SK-N-SH (cell line): ENCODE measurements around the gene PRKAG1. TPM values are rescaled to one million over a fixed set of nuclear protein-coding genes. Genes with fewer than 3 reads are reported as not detected.

Experiments
- CTCF ChIA-PET: fragments of 300-600, 350-600 bp; formaldehyde crosslinking; extraction: SDS; loops from one replicate; lab custom pipeline; 2021; lab: Yijun Ruan, JAX
- POLR2A ChIA-PET: fragments of 350-600 bp; sonication (Branson Sonifier 250); formaldehyde crosslinking; extraction: SDS; loops from one replicate; lab custom pipeline; 2020; ENCODE audit warnings: antibody characterized with exemption, inconsistent platforms; lab: Yijun Ruan, JAX
- DNase-seq: peaks from one replicate; pipeline ENCODE4 v3.0.0; 2012
- H2AFZ ChIP-seq: fragments of 200-600 bp; sonication (generic); 2 replicates; pipeline ENCODE4 v1.8.1; 2016; ENCODE audit warnings: antibody characterized with exemption, mild to moderate bottlenecking, low read depth
- H3F3A ChIP-seq: fragments of 200-600 bp; sonication (generic); replicated peaks from 2 replicates; pipeline ENCODE3; 2016; ENCODE audit warnings: antibody characterized with exemption, mild to moderate bottlenecking; ENCODE audit not compliant: insufficient read depth
- H3K27ac ChIP-seq, 2 experiments: fragments of 200-500 bp in 1 of 2; fragments of 200-600 bp in 1 of 2; sonication (Bioruptor generic) in 1 of 2; sonication (generic), shearing (Covaris generic) in 1 of 2; 2 replicates each; pipeline versions ENCODE4 v1.5.1 to v1.6.1; 2014 to 2016; ENCODE audit warnings: low read depth in 2 of 2, inconsistent platforms in 1 of 2, low read length in 1 of 2, mild to moderate bottlenecking in 1 of 2, mixed read lengths in 1 of 2
- H3K27me3 ChIP-seq: fragments of 200-600 bp; sonication (generic), shearing (Covaris generic); 2 replicates; pipeline ENCODE4 v1.6.1; 2016; ENCODE audit warnings: mixed run types; ENCODE audit not compliant: insufficient read depth
- H3K36me3 ChIP-seq, 2 experiments: fragments of 200-500 bp in 1 of 2; fragments of 200-600 bp in 1 of 2; sonication (Bioruptor generic) in 1 of 2; sonication (generic) in 1 of 2; replicated peaks in 1 of 2; 2 replicates each; pipeline versions ENCODE3 to v1.5.1; 2014 to 2016; ENCODE audit warnings: low read length in 1 of 2, mild to moderate bottlenecking in 1 of 2; ENCODE audit not compliant: insufficient read depth in 2 of 2, control insufficient read depth in 1 of 2
- H3K4me1 ChIP-seq, 2 experiments: fragments of 200-500 bp in 1 of 2; fragments of 200-600 bp in 1 of 2; sonication (Bioruptor generic) in 1 of 2; sonication (generic), shearing (Covaris generic) in 1 of 2; 2 replicates each; pipeline versions ENCODE4 v1.5.1 to v1.6.1; 2014 to 2016; ENCODE audit warnings: low read depth in 1 of 2, low read length in 1 of 2, mixed run types in 1 of 2; ENCODE audit not compliant: insufficient read depth in 2 of 2, control insufficient read depth in 1 of 2
- H3K4me2 ChIP-seq: fragments of 200-600 bp; sonication (generic), shearing (Covaris generic); 2 replicates; pipeline ENCODE4 v1.6.1; 2017; ENCODE audit warnings: mixed run types
- H3K4me3 ChIP-seq, 2 experiments: fragments of 200-500 bp in 1 of 2; fragments of 200-600 bp in 1 of 2; sonication (Bioruptor generic) in 1 of 2; sonication (generic), shearing (Covaris generic) in 1 of 2; 2 replicates each; pipeline versions ENCODE4 v1.5.1 to v1.8.1; 2014 to 2016; ENCODE audit warnings: low read depth in 2 of 2, inconsistent platforms in 1 of 2, low read length in 1 of 2, mild to moderate bottlenecking in 1 of 2, mixed read lengths in 1 of 2, moderate library complexity in 1 of 2
- H3K79me2 ChIP-seq: fragments of 200-600 bp; sonication (generic); 2 replicates; pipeline ENCODE4 v1.8.1; 2017; ENCODE audit warnings: mild to moderate bottlenecking; ENCODE audit not compliant: insufficient read depth
- H3K9ac ChIP-seq: fragments of 200-600 bp; sonication (generic); 2 replicates; pipeline ENCODE4 v1.6.1; 2017; ENCODE audit warnings: mixed run types
- H3K9me2 ChIP-seq: fragments of 200-600 bp; sonication (generic); 2 replicates; pipeline ENCODE4 v1.6.1; 2017; ENCODE audit warnings: mixed run types
- H3K9me3 ChIP-seq: fragments of 200-600 bp; sonication (generic); 2 replicates; pipeline ENCODE4 v1.6.1; 2017; ENCODE audit warnings: mixed run types, mild to moderate bottlenecking, moderate library complexity
- H4K20me1 ChIP-seq: fragments of 200-600 bp; sonication (generic); 2 replicates; pipeline ENCODE4 v1.6.1; 2017; ENCODE audit warnings: mild to moderate bottlenecking, mixed run types; ENCODE audit not compliant: insufficient read depth
- CHD2 ChIP-seq: fragments of 150-350 bp; IDR thresholded peaks from 2 replicates; pipeline ENCODE4 v1.6.1; 2018; ENCODE audit warnings: low read length; ENCODE audit not compliant: partially characterized antibody
- ELF1 ChIP-seq: IDR thresholded peaks from 2 replicates; pipeline ENCODE4 v1.4.0; 2012
- EZH2phosphoT487 ChIP-seq: fragments of 200-600 bp; sonication (generic); IDR thresholded peaks from 2 replicates; pipeline ENCODE4 v1.6.1; 2017; ENCODE audit warnings: low read depth, mixed run types, mild to moderate bottlenecking, antibody characterized with exemption, moderate library complexity, borderline replicate concordance
- FOXJ3 ChIP-seq: sonication (generic); formaldehyde crosslinking; IDR thresholded peaks from 2 replicates; pipeline ENCODE4 v1.5.1; 2020; ENCODE audit warnings: mild to moderate bottlenecking, missing genetic modification reagents
- FOXM1 ChIP-seq: IDR thresholded peaks from 2 replicates; pipeline ENCODE4 v1.4.0; 2012; ENCODE audit warnings: low read depth, mild to moderate bottlenecking
- GATA2 ChIP-seq: sonication (generic); formaldehyde crosslinking; IDR thresholded peaks from 2 replicates; pipeline ENCODE4 v1.5.0; 2020; ENCODE audit warnings: mild to moderate bottlenecking, missing genetic modification reagents
- JUND ChIP-seq: IDR thresholded peaks from 2 replicates; pipeline ENCODE4 v1.4.0; 2012
- MEF2A ChIP-seq: IDR thresholded peaks from 2 replicates; pipeline ENCODE4 v1.4.0; 2012; ENCODE audit warnings: low read depth, borderline replicate concordance
- NFIC ChIP-seq: IDR thresholded peaks from 2 replicates; pipeline ENCODE4 v1.4.0; 2012; ENCODE audit warnings: borderline replicate concordance
- POLR2AphosphoS5 ChIP-seq: IDR thresholded peaks from 2 replicates; pipeline ENCODE4 v1.6.1; 2012; ENCODE audit warnings: low read depth, low read length
- RXRA ChIP-seq: IDR thresholded peaks from 2 replicates; pipeline ENCODE4 v1.4.0; 2012; ENCODE audit warnings: low read depth, mild to moderate bottlenecking, borderline replicate concordance
- TAF1 ChIP-seq: IDR thresholded peaks from 2 replicates; pipeline ENCODE4 v1.6.1; 2012; ENCODE audit warnings: low read depth, mild to moderate bottlenecking, low read length, moderate library complexity, borderline replicate concordance
- TCF12 ChIP-seq: IDR thresholded peaks from 2 replicates; pipeline ENCODE4 v1.4.0; 2012
- WGBS: methylation state at CpG from one replicate; pipeline ENCODE4 v1.1.6; 2017; ENCODE audit warnings: low lambda C conversion rate; 5-methylcytosine and 5-hydroxymethylcytosine counted together
- polyA plus RNA-seq, 3 experiments: library from polyadenylated mRNA; depleted of rRNA; stranded (reverse); fragments of >200 nt; gene quantifications; 2 replicates each; pipeline ENCODE4 v1.2.3, GENCODE V29; 2012
- TF ChIP-seq, protein P1 (sequence below): IDR thresholded peaks from 2 replicates; pipeline ENCODE4 v1.6.1; 2012; ENCODE audit warnings: mild to moderate bottlenecking, low read depth, low read length, moderate library complexity
- TF ChIP-seq, protein P2 (sequence below): IDR thresholded peaks from 2 replicates; pipeline ENCODE4; 2012
- TF ChIP-seq, protein P3 (sequence below): fragments of 150-350 bp; IDR thresholded peaks from 2 replicates; pipeline ENCODE4 v1.6.1; 2016; ENCODE audit warnings: mild to moderate bottlenecking, low read depth, low read length
- TF ChIP-seq, protein P4 (sequence below): IDR thresholded peaks from 2 replicates; pipeline ENCODE4 v1.4.0; 2012; ENCODE audit warnings: low read depth, borderline replicate concordance
- TF ChIP-seq, protein P5 (sequence below): fragments of 200-600 bp; sonication (generic); IDR thresholded peaks from 2 replicates; pipeline ENCODE4 v1.6.1; 2017; ENCODE audit warnings: antibody characterized with exemption, mild to moderate bottlenecking, moderate library complexity

The PRKAG1 gene
- polyA plus RNA-seq, 1 of the 3 experiments (the other 2 are of a cell fraction) = 75.1 TPM

DNA sequence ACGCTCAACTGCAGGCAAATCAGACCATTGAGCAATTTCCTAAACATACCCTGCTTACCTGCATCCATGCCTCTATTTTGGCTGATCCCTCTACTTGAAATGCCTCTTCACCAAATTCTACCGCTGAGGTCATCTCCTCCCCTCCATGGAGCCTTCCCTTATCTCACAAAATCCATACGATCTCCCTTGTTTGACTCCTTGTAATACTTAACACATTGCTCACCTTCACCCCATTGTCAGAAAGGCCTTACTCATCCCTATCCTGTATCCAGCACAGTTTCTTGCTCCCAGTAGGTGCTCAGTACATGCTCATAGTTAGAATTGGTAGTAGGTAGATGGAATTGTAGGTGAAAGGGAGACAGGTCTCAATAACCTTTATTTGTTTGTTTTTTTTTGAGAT is 24.8 kb downstream of the PRKAG1 start:
- no peak for DNase-seq
- no peak for TF ChIP-seq RXRA
- TF ChIP-seq, protein P1, sequence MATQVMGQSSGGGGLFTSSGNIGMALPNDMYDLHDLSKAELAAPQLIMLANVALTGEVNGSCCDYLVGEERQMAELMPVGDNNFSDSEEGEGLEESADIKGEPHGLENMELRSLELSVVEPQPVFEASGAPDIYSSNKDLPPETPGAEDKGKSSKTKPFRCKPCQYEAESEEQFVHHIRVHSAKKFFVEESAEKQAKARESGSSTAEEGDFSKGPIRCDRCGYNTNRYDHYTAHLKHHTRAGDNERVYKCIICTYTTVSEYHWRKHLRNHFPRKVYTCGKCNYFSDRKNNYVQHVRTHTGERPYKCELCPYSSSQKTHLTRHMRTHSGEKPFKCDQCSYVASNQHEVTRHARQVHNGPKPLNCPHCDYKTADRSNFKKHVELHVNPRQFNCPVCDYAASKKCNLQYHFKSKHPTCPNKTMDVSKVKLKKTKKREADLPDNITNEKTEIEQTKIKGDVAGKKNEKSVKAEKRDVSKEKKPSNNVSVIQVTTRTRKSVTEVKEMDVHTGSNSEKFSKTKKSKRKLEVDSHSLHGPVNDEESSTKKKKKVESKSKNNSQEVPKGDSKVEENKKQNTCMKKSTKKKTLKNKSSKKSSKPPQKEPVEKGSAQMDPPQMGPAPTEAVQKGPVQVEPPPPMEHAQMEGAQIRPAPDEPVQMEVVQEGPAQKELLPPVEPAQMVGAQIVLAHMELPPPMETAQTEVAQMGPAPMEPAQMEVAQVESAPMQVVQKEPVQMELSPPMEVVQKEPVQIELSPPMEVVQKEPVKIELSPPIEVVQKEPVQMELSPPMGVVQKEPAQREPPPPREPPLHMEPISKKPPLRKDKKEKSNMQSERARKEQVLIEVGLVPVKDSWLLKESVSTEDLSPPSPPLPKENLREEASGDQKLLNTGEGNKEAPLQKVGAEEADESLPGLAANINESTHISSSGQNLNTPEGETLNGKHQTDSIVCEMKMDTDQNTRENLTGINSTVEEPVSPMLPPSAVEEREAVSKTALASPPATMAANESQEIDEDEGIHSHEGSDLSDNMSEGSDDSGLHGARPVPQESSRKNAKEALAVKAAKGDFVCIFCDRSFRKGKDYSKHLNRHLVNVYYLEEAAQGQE = no peak
- no peak for TF ChIP-seq TAF1
- TF ChIP-seq, protein P2, sequence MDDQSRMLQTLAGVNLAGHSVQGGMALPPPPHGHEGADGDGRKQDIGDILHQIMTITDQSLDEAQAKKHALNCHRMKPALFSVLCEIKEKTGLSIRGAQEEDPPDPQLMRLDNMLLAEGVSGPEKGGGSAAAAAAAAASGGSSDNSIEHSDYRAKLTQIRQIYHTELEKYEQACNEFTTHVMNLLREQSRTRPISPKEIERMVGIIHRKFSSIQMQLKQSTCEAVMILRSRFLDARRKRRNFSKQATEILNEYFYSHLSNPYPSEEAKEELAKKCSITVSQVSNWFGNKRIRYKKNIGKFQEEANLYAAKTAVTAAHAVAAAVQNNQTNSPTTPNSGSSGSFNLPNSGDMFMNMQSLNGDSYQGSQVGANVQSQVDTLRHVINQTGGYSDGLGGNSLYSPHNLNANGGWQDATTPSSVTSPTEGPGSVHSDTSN = no peak
- TF ChIP-seq, protein P3, sequence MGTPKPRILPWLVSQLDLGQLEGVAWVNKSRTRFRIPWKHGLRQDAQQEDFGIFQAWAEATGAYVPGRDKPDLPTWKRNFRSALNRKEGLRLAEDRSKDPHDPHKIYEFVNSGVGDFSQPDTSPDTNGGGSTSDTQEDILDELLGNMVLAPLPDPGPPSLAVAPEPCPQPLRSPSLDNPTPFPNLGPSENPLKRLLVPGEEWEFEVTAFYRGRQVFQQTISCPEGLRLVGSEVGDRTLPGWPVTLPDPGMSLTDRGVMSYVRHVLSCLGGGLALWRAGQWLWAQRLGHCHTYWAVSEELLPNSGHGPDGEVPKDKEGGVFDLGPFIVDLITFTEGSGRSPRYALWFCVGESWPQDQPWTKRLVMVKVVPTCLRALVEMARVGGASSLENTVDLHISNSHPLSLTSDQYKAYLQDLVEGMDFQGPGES = no peak
- TF ChIP-seq MEF2A = no peak
- no peak for TF ChIP-seq FOXM1
- TF ChIP-seq GATA2 (CRISPR knock-in tag) = no peak
- TF ChIP-seq JUND = no peak
- no peak for TF ChIP-seq EZH2phosphoT487
- no peak for TF ChIP-seq NFIC
- TF ChIP-seq, protein P4, sequence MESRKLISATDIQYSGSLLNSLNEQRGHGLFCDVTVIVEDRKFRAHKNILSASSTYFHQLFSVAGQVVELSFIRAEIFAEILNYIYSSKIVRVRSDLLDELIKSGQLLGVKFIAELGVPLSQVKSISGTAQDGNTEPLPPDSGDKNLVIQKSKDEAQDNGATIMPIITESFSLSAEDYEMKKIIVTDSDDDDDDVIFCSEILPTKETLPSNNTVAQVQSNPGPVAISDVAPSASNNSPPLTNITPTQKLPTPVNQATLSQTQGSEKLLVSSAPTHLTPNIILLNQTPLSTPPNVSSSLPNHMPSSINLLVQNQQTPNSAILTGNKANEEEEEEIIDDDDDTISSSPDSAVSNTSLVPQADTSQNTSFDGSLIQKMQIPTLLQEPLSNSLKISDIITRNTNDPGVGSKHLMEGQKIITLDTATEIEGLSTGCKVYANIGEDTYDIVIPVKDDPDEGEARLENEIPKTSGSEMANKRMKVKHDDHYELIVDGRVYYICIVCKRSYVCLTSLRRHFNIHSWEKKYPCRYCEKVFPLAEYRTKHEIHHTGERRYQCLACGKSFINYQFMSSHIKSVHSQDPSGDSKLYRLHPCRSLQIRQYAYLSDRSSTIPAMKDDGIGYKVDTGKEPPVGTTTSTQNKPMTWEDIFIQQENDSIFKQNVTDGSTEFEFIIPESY = no peak
- TF ChIP-seq CHD2 = no peak
- no peak for TF ChIP-seq FOXJ3 (CRISPR knock-in tag)
- TF ChIP-seq, protein P5, sequence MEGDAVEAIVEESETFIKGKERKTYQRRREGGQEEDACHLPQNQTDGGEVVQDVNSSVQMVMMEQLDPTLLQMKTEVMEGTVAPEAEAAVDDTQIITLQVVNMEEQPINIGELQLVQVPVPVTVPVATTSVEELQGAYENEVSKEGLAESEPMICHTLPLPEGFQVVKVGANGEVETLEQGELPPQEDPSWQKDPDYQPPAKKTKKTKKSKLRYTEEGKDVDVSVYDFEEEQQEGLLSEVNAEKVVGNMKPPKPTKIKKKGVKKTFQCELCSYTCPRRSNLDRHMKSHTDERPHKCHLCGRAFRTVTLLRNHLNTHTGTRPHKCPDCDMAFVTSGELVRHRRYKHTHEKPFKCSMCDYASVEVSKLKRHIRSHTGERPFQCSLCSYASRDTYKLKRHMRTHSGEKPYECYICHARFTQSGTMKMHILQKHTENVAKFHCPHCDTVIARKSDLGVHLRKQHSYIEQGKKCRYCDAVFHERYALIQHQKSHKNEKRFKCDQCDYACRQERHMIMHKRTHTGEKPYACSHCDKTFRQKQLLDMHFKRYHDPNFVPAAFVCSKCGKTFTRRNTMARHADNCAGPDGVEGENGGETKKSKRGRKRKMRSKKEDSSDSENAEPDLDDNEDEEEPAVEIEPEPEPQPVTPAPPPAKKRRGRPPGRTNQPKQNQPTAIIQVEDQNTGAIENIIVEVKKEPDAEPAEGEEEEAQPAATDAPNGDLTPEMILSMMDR = no peak
- no peak for TF ChIP-seq POLR2AphosphoS5
- TF ChIP-seq ELF1 = no peak
- TF ChIP-seq TCF12 = no peak

More for the DNA sequence above, 24.8 kb downstream of the PRKAG1 start:
- H3K79me2 ChIP-seq = no peaks in the 10 kb centered on the region
- H3K4me1 ChIP-seq = peaks cover 0 to 4% of the 10 kb centered on the region in 2 experiments; a peak in 1 of 4 replicates
- H3K9me2 ChIP-seq = no peaks in the 10 kb centered on the region
- 78% methylated on average over 3 of the region's 3 CpGs for WGBS
- no peaks in the 10 kb centered on the region for H4K20me1 ChIP-seq
- H3K9me3 ChIP-seq = no peaks in the 10 kb centered on the region
- no peak overlapping the region for H3K4me3 ChIP-seq
- peaks cover 5% of the 10 kb centered on the region; the same call in 1 of the 2 replicates for H3K27me3 ChIP-seq
- no peaks in the 10 kb centered on the region for H3K36me3 ChIP-seq
- CTCF ChIA-PET = interaction anchor here (1.0 to 33.0 kb wide), 10 partner anchors 18 to 138 kb away, joined by 3 to 935 read pairs (median 4); partner anchors contain the start of genes ARF3, PRKAG1, WNT1 and WNT10B
- peaks cover 10% of the 10 kb centered on the region for H3F3A ChIP-seq
- no peak overlapping the region for H2AFZ ChIP-seq
- POLR2A ChIA-PET = no interaction called here
- H3K9ac ChIP-seq = no peak overlapping the region
- no peak overlapping the region for H3K27ac ChIP-seq
- H3K4me2 ChIP-seq = no peak overlapping the region
